H1 (cell line): ENCODE results near the gene RAB11A. TPM values are rescaled to one million over a fixed set of nuclear protein-coding genes. Genes with fewer than 3 reads are reported as not detected.

Source experiments
- NANOG ChIP-seq: IDR thresholded peaks from 2 replicates; pipeline ENCODE4 v1.6.1; 2011; ENCODE audit warnings: low read length, low read depth, mild to moderate bottlenecking, inconsistent platforms; ENCODE audit not compliant: insufficient read depth, poor library complexity, severe bottlenecking
- TAF7 ChIP-seq: optimal IDR thresholded peaks from 2 replicates; pipeline ENCODE3; 2011; ENCODE audit warnings: low read depth, mild to moderate bottlenecking, inconsistent platforms, low read length, moderate library complexity, borderline replicate concordance
- polyA plus RNA-seq, 7 experiments: library from polyadenylated mRNA; depleted of rRNA in 3 of 7; stranded (reverse) in 5 of 7; unstranded in 2 of 7; fragments of >200 nt in 5 of 7; fragments of 200-250 nt in 2 of 7; gene quantifications; 1 replicate in 5 of 7; 2 replicates in 1 of 7; 4 replicates in 1 of 7; pipeline versions ENCODE4 v1.2.1 to v1.2.3, GENCODE V29; 2011 to 2013; ENCODE audit warnings: missing spikeins in 2 of 7, mixed read lengths in 2 of 7
- total RNA-seq: library from RNA; stranded (reverse); fragmentation: NEBNext Ultra II Directional; extraction: Animal tissue kit (Norgen Biotek cat#: 25700); gene quantifications from 2 replicates; pipeline ENCODE4 v1.2.1, GENCODE V29; 2021

The RAB11A gene
- total and polyA plus RNA-seq, 2 of the 8 experiments (the other 6 are each of a cell fraction or from before 2014, with no cell fraction given) = 211 to 254 TPM

DNA sequence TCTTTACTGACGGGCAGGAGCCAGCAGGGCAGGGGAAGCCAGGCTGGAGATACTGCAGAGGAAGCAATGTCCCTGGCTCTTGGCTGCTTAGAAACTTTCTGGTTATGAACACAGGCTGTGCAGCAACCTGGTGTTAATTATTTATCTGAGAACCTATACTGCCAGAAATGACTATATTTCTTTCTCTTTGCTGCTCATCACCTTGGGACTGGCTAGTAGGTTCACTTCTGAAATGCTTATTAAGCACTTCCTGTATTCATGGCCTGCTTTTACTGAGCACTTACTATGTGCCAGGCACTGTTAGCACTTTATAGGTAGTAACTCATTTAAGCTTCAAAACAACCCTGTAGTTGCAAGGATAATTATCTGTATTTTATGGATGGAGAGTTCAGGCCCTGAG is 57.6 kb downstream of the RAB11A start (continued):
- TF ChIP-seq NANOG (no peak), TAF7 (no peak)
